ENCODE results near the gene IL6ST.

- TF ChIP-seq POLR2A (IDR thresholded peaks at IDR 0.05): no peak
- TF ChIP-seq, protein P1, sequence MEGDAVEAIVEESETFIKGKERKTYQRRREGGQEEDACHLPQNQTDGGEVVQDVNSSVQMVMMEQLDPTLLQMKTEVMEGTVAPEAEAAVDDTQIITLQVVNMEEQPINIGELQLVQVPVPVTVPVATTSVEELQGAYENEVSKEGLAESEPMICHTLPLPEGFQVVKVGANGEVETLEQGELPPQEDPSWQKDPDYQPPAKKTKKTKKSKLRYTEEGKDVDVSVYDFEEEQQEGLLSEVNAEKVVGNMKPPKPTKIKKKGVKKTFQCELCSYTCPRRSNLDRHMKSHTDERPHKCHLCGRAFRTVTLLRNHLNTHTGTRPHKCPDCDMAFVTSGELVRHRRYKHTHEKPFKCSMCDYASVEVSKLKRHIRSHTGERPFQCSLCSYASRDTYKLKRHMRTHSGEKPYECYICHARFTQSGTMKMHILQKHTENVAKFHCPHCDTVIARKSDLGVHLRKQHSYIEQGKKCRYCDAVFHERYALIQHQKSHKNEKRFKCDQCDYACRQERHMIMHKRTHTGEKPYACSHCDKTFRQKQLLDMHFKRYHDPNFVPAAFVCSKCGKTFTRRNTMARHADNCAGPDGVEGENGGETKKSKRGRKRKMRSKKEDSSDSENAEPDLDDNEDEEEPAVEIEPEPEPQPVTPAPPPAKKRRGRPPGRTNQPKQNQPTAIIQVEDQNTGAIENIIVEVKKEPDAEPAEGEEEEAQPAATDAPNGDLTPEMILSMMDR (IDR thresholded peaks at IDR 0.05): no peak
Measured at GRCh38 chr5:56024810-56025150, 30.0 kb upstream of the IL6ST start.

All from adrenal gland (tissue), 5 donors.